NCI-H460 (cell line): ENCODE results near the gene NME7. TPM values are rescaled to one million over a fixed set of nuclear protein-coding genes. Genes with fewer than 3 reads are reported as not detected.
"Not testable (repeated sequence)": the region's sequence is repeated elsewhere in the genome, so short reads cannot be mapped to it uniquely, and the experiment has no call there.

Experiments used
- DNase-seq: peaks from one replicate; pipeline ENCODE4 v3.0.0-alpha.2; 2016; ENCODE audit warnings: low read depth; ENCODE audit errors: extremely low read depth
- total RNA-seq: library from RNA; depleted of rRNA; stranded (reverse); fragments of >200 nt; shearing (Covaris generic); gene quantifications from 2 replicates; pipeline ENCODE4 v1.2.3, GENCODE V29; 2014

Gene NME7
- total RNA-seq, 1 experiment from 2014 or later: 25.9 TPM

- no peak for DNase-seq
These were observed 59.1 kb downstream of the NME7 start for GRCh38 chr1:169308313-169309039.

DNA sequence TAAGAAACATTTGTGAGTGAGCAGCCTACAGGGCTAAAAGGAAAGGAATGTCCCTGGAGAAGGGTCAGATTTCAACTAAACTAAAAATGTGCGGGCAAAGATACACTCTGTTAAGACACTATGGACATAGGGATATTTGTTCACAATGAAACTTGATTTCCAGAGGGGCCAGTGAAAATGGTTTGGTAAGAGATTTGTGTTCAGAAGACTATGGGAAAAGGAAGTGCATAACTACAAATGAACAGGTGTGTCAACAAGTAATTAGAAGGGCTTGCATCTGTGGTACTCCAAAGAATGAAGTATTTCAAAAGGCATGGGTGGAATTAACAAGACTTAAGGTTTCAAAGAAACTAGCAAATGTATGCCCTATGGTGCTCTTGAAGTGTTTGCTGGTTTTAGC, 60.4 kb downstream of the NME7 start:
- no peak for DNase-seq

DNA sequence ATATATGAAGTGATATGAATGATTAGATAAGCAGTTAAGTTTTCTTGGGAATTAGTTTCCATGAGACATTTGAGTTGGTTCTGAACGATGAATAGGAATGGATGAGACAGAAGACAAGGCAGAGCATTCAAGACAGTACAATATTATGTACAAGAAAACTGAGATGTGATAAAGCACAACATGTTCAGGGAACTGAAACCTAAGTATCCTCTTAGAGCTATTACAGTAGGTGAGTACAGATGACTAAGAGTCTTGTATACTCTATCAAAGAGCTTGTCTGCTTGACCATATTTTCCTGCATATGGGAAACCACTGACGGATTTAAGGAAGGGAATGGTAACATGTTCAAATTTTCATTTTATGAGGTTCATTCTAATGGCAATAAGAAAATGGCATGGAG, 61.6 kb downstream of the NME7 start:
- no peak for DNase-seq

- no peak for DNase-seq
These were observed 62.2 kb downstream of the NME7 start for GRCh38 chr1:169305356-169305755.

GRCh38 chr1:169300854-169301253, 66.7 kb downstream of the NME7 start:
- no peak for DNase-seq

- DNase-seq: no peak
These were observed 69.2 kb downstream of the NME7 start for GRCh38 chr1:169298441-169298840.

GRCh38 chr1:169295846-169296245, 71.8 kb downstream of the NME7 start:
- no peak for DNase-seq

DNA sequence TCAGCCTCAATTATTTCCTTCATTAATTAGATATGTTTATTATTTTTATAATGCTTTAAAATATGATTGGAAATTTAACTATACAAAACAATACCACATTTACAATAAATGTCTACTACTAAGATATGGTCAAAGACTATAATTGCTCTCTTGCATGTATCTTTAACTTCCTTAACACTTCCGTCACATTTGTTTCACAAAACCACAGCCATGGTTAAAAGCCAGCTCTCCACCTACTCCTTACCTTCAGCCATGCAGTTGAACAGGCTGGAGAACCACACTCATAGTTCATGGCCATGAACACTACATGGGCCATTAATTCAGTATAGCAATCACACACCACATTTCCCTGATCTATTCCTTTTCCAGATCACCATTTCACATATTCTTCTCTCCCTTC, 72.2 kb downstream of the NME7 start:
- no peak for DNase-seq

- no peak for DNase-seq
These were observed 78.6 kb downstream of the NME7 start for GRCh38 chr1:169289016-169289415.

GRCh38 chr1:169288011-169288414, 79.6 kb downstream of the NME7 start:
- no peak for DNase-seq

DNA sequence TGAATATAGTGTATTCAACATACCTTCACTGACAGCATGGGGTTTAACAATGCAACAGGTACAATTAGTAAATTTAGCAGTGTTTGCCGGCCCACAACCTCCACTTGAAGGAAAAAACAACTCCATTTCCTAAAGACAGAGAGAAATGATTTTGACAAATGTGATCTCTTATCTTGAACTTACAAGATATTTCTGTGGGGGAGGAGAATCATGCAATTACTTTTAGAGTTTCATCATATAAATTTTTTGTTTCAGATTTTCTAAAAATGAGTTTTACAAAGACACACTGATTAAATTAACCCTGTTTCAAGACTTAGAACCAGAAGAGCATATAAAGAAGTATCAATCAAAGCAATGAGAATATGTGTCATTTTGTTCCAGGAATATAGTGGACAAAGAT, 80.3 kb downstream of the NME7 start:
- DNase-seq: no peak

DNA sequence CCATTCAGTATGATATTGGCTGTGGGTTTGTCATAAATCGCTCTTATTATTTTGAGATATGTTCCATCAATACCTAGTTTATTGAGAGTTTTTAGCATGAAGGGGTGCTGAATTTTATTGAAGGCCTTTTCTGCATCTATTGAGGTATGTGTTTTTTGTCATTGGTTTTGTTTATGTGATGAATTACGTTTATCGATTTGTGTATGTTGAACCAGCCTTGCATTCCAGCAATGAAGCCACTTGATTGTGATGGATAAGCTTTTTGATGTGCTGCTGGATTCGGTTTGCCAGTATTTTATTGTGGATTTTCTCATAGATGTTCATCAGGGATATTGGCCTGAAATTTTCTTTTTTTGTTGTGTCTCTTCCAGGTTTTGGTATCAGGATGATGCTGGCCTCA, 86.0 kb downstream of the NME7 start:
- not testable (repeated sequence) for DNase-seq

- no peak for DNase-seq
These were observed 96.5 kb downstream of the NME7 start for GRCh38 chr1:169271098-169271497.

GRCh38 chr1:169266133-169266532, 101.5 kb downstream of the NME7 start:
- no peak for DNase-seq

DNA sequence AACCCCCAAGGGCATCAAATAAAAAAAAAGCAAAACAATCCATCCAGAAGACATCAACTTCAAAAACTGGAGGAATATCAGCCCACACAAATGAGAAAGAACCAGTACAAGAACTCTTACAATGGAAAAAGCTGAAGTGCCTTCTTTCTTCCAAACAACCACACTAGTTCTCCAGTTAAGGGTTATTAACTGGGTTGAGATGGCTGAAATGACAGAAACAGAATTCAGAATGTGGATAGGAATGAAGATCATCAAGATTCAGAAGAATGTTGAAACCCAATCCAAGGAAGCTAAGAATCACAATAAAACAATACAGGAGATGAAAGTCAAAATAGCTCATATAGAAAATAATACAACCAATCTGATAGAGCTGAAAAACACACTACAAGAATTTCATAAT, 104.5 kb downstream of the NME7 start:
- DNase-seq: no peak

DNA sequence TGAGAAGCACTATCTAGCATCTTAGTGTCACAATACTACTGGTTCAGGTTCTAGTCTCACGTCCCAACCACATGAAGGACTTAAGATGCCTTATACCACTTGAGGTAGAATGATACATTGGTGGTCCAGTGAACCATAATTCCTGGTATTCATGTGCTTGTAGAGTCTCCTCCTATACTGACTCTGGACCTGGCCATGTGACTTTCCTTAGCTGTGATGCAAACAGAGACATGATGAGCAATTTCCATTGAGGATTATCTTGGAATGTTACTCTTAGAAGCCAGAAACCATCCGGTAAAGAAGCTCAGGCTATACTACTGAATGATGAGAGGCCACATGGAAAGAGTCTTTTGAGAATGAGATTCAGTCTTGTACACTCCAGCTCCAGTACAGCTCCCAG, 105.7 kb downstream of the NME7 start:
- DNase-seq: no peak

DNA sequence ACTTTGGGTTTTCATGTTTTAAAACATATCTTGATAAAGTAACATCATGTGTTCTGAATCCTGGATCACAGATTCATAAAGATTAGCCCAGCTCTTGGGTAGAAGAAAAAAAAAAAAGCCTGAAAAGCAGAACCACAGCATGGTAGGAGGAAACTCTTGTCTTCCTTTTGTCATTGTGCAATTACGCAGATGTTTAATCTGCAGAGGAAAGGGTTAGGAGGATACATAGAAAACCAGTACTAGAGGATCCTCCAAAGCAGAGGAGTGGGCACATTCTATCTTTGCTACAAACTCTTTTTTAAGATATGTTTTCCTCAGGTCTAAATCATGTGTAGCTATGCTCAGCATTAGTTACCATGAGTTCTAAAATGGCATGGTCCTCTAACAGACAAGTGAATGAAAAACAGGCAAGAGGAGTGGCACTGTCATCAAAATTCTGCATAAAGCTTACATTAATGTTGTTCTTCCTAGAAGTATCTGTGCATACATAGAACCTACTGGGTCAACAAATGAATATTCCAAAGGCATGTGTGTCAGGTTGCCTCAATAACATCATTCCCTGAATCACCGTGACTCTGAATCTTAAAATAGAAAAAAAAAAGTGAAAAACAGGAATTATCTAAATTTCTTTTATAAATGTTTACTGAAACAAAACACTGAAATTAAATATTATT, 107.0 kb downstream of the NME7 start:
- no peak for DNase-seq

DNA sequence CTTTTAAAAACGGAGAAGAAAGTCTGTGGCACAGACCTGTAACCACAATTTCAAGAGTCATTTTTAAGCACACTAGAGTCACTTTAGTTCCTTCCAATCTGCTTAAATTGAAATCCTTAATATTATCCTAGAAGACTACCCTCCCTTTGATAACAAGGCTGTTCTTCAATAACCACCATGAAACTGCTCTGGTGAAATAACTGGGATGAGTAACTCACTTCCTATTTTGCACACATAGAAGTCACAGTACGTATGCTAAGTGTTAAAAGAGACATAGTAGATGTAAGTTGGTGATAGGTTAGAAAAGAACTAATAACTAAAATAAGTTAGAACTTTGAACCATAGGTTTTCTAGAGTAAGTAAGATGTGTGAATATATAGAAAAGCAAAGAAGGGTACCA, 107.8 kb downstream of the NME7 start:
- no peak for DNase-seq

GRCh38 chr1:169250795-169251194, 116.8 kb downstream of the NME7 start:
- DNase-seq: no peak

- DNase-seq: no peak
These were observed 117.6 kb downstream of the NME7 start for GRCh38 chr1:169250022-169250421.

GRCh38 chr1:169249611-169250010, 118.0 kb downstream of the NME7 start:
- no peak for DNase-seq

DNA sequence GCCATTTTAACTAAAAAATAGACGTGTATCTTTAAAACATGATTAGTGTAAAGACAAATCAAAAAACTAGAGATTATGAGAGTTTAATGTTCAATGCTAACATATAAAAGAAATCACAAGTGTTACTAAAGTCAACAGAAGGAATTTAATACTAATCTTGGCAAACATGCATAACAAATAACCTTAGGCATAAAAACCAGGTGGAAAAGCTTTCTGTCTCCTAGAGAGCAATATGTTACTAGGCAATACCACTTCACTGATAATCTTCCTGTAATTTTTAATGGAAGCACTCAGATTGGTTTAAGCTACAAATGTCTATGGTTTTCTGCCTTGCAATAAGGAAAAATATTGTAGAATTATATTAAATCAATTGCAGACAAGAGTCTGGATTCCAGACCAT, 121.9 kb downstream of the NME7 start:
- DNase-seq: no peak
